ENCODE measurements around the gene MAP2K5.

MAP2K5 gene

DNA sequence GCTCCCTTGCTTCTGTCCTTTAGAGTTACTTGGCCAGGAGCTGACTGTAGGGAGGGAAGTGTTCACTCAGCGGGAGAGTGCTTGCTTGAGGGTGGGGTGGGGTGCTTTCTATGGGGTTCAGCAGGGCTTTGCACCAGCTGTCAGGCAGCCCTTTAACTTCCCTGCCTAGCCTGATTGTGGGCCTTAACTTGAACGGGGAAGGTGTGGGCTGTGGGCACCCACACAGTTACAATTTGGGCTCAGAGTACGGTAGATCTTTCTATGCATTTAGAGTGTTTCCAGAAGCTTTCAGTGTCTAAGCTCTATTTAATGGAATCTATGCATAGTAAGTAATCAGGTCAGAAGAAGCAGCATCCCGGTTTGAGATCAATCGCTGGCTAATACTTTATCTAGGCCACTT lies 234.6 kb downstream of the MAP2K5 start:
- no peak for TF ChIP-seq ZNF274 (IDR thresholded peaks at IDR 0.05; ENCODE audit: low read depth, low read length)
- H3K4me3 ChIP-seq (ENCODE audit: low read length): no peak overlapping the region

GRCh38 chr15:67777773-67778172 lies 235.3 kb downstream of the MAP2K5 start:
- TF ChIP-seq ZNF274 (IDR thresholded peaks at IDR 0.05; ENCODE audit: low read depth, low read length): no peak
- no peak overlapping the region for H3K4me3 ChIP-seq (ENCODE audit: low read length)

GRCh38 chr15:67778968-67779548 lies 236.6 kb downstream of the MAP2K5 start:
- TF ChIP-seq ZNF274 (IDR thresholded peaks at IDR 0.05; ENCODE audit: low read depth, low read length): no peak

DNA sequence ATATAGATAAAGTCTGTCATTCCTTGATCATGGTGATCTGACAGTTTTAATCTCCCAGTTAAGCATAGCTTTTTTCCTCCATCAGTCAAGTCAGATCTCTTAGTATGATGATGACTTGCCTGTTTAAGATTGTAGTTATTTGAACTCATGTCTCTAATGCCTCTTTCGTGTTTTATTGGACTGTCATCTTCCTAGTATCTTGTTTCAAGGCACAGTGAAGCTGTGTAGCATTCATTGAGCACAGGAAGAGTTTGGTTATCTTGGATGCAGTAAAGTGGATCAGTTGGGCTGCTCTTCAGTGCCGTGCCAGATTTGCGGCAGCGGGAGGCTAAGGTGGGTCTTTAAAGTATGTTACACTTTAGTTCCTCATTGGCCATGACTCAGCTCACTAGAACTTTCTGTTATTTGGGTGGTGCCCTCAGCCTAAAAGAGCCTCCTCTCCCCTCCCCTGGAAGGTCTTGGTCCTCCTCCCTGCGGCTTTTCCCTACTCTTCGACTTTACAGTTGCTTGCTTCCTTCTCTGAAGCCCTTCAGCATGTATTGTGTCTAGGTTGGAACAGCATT lies 237.1 kb downstream of the MAP2K5 start:
- TF ChIP-seq ZNF274 (IDR thresholded peaks at IDR 0.05; ENCODE audit: low read depth, low read length): no peak
- H3K4me3 ChIP-seq (ENCODE audit: low read length): no peak overlapping the region

More at GRCh38 chr15:67778968-67779548, 236.6 kb downstream of the MAP2K5 start:
- H3K4me3 ChIP-seq (ENCODE audit: low read length): no peak overlapping the region

GRCh38 chr15:67781061-67781460 lies 238.6 kb downstream of the MAP2K5 start:
- H3K4me3 ChIP-seq (ENCODE audit: low read length): no peak overlapping the region
- no peak for TF ChIP-seq ZNF274 (IDR thresholded peaks at IDR 0.05; ENCODE audit: low read depth, low read length)

- no peak for TF ChIP-seq ZNF274 (IDR thresholded peaks at IDR 0.05; ENCODE audit: low read depth, low read length)
- no peak overlapping the region for H3K4me3 ChIP-seq (ENCODE audit: low read length)
Observed at GRCh38 chr15:67781907-67782690, 239.6 kb downstream of the MAP2K5 start.

GRCh38 chr15:67782691-67782991 lies 240.1 kb downstream of the MAP2K5 start:
- TF ChIP-seq ZNF274 (IDR thresholded peaks at IDR 0.05; ENCODE audit: low read depth, low read length): no peak
- no peak overlapping the region; the same call in 1 of the 2 replicates for H3K4me3 ChIP-seq (ENCODE audit: low read length)

DNA sequence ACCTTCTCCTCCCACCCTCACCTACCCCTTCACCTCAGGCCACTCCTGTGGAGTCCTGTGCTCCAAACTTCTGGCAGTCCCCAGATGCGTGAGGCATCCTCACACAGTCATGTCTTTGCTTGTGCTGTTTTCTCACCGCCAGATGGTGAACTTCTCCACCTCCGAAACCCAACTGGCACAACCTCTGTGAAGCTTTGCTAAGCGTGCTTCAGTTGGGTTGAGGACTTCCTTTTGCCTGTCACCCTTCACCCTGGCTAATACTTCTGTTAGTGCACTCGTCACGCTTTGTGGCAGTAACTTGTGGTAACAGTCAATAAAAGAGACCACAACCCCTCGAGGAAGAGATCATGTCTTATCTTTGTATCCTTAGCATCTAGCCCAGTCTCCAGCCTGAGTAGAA lies 240.8 kb downstream of the MAP2K5 start:
- TF ChIP-seq ZNF274 (IDR thresholded peaks at IDR 0.05; ENCODE audit: low read depth, low read length): no peak
- H3K4me3 ChIP-seq (ENCODE audit: low read length): no peak overlapping the region; the same call in 1 of the 2 replicates

DNA sequence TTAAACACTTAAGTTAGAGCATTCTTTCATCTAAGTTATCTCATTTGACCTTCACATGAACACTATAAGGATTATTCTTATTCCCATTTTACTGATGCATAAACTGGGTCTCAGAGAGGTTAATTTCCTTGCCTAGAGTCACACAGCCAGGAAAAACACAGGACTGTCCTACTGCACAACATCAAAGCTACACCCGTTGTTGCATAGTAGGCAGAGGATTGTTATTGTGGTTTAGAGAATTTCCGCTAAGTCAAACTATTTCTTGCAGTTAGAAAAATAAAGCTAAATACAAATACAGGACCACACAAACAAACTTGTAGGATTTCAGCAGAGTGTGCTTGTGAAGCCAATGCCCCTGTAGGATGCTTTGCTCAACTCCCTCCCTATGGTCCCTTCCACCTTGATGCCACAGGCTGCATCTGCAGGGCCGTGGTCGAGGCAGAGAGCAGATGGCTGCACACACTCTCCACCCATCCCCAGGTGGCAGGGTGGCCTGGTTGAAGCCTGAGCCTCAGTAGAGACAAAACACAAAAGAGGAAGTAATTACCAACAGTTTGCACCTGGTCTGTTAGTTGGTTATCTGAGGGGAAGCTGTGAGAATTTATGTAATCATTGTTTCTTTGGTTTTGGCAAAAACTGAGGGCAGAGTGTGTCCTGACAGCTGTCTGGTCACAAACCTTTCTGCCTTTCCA lies 241.7 kb downstream of the MAP2K5 start:
- no peak overlapping the region for H3K4me3 ChIP-seq (ENCODE audit: low read length)
- TF ChIP-seq ZNF274 (IDR thresholded peaks at IDR 0.05; ENCODE audit: low read depth, low read length): no peak

- H3K4me3 ChIP-seq (ENCODE audit: low read length): no peak overlapping the region
- TF ChIP-seq ZNF274 (IDR thresholded peaks at IDR 0.05; ENCODE audit: low read depth, low read length): no peak
Observed at GRCh38 chr15:67784856-67785430, 242.4 kb downstream of the MAP2K5 start.

DNA sequence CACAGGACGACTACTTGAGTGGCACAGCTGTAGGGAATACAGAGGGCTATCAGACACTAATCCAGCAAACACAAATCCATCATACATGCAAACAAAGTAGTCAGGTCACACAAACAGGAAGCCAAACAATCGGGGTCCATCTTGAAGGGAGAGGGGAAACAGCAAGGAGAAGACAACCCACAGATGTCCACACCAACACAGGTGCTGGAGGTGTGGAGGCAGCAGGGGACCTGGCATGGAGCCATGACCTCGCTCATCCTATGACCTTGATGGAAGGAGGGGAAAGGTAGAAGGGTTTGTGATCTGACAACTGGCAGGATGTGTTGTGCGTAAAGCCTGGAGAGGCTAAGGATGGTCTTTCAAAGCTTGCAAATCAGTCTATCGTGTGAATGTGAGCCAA lies 242.9 kb downstream of the MAP2K5 start:
- H3K4me3 ChIP-seq (ENCODE audit: low read length): no peak overlapping the region
- no peak for TF ChIP-seq ZNF274 (IDR thresholded peaks at IDR 0.05; ENCODE audit: low read depth, low read length)

DNA sequence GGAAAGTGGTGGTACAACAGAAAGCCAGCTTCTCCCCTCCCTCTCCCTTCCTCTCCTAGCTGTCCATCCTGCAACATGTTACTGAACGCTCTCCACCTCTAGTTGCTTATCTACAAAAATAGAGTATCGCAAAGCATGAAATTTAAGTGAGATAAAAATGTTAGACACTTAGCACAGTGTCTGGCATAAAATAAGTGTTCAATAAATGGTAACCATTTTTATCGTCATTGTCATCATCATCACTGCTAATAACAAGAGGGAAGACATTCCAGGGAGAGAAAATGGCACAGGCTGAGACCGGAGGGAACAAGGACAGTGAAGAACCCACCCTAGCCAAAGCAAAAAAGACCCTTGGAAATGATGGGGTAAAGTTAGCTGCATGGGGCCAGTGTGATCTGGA lies 244.1 kb downstream of the MAP2K5 start:
- H3K4me3 ChIP-seq (ENCODE audit: low read length): no peak overlapping the region
- no peak for TF ChIP-seq ZNF274 (IDR thresholded peaks at IDR 0.05; ENCODE audit: low read depth, low read length)

- no peak for TF ChIP-seq ZNF274 (IDR thresholded peaks at IDR 0.05; ENCODE audit: low read depth, low read length)
- no peak overlapping the region for H3K4me3 ChIP-seq (ENCODE audit: low read length)
Observed at GRCh38 chr15:67788986-67789385, 246.5 kb downstream of the MAP2K5 start.

GRCh38 chr15:67790610-67791319 lies 248.3 kb downstream of the MAP2K5 start:
- TF ChIP-seq ZNF274 (IDR thresholded peaks at IDR 0.05; ENCODE audit: low read depth, low read length): no peak
- no peak overlapping the region for H3K4me3 ChIP-seq (ENCODE audit: low read length)
